ENCODE results near the gene C20orf204. TPM values are rescaled to one million over a fixed set of nuclear protein-coding genes. Genes with fewer than 3 reads are reported as not detected.
A peak's percentile ranks its signal among the peaks of the same experiment; 100 is the strongest.

Gene C20orf204
- total RNA-seq, 1 donor from 2014 or later: 0.55 TPM

- no peak for TF ChIP-seq CTCF (IDR thresholded peaks at IDR 0.05; ENCODE audit: borderline replicate concordance)
- no peak for DNase-seq
- intact Hi-C loops (cut with micrococcal nuclease): no loop called here
- peaks cover 94% of the 10 kb centered on the region for H3K27me3 ChIP-seq (ENCODE audit: low read depth)
- peak overlapping the region; percentile 71 for H3K4me3 ChIP-seq
- H3K9me3 ChIP-seq (replicated peaks): no peaks in the 10 kb centered on the region
- peaks cover 19% of the 10 kb centered on the region for H3K36me3 ChIP-seq
- peak overlapping the region; percentile 95 for H3K27ac ChIP-seq (replicated peaks)
- peaks cover 60% of the 10 kb centered on the region for H3K4me1 ChIP-seq
Observed at GRCh38 chr20:64051033-64051452, 15.1 kb downstream of the C20orf204 start.

GRCh38 chr20:64051561-64052325 is 15.8 kb downstream of the C20orf204 start:
- Histone ChIP-seq H3K36me3 (peaks cover 15% of the 10 kb centered on the region), H3K9me3 (replicated peaks) (no peaks in the 10 kb centered on the region), H3K27me3 (ENCODE audit: low read depth) (peaks cover 94% of the 10 kb centered on the region), H3K27ac (replicated peaks) (peak overlapping the region; percentile 95), H3K4me3 (peak overlapping the region; percentile 71), H3K4me1 (peaks cover 67% of the 10 kb centered on the region)
- peak; percentile 77 for DNase-seq
- TF ChIP-seq CTCF (IDR thresholded peaks at IDR 0.05; ENCODE audit: borderline replicate concordance): no peak
- intact Hi-C loops (cut with micrococcal nuclease): no loop called here

GRCh38 chr20:64052326-64052722 is 16.3 kb downstream of the C20orf204 start:
- DNase-seq: no peak
- Histone ChIP-seq H3K4me3 (peak overlapping the region; percentile 44), H3K27ac (replicated peaks) (peak overlapping the region; percentile 95), H3K36me3 (peaks cover 11% of the 10 kb centered on the region), H3K9me3 (replicated peaks) (no peaks in the 10 kb centered on the region), H3K27me3 (ENCODE audit: low read depth) (peaks cover 94% of the 10 kb centered on the region), H3K4me1 (peaks cover 72% of the 10 kb centered on the region)
- intact Hi-C loops (cut with micrococcal nuclease): no loop called here
- no peak for TF ChIP-seq CTCF (IDR thresholded peaks at IDR 0.05; ENCODE audit: borderline replicate concordance)

- intact Hi-C loops (cut with micrococcal nuclease): no loop called here
- H3K27ac ChIP-seq (replicated peaks): peak overlapping the region; percentile 95
- DNase-seq: no peak
- peaks cover 77% of the 10 kb centered on the region for H3K4me1 ChIP-seq
- TF ChIP-seq CTCF (IDR thresholded peaks at IDR 0.05; ENCODE audit: borderline replicate concordance): no peak
- no peaks in the 10 kb centered on the region for H3K9me3 ChIP-seq (replicated peaks)
- H3K36me3 ChIP-seq: peaks cover 5% of the 10 kb centered on the region
- H3K4me3 ChIP-seq: peak overlapping the region; percentile 44
- peaks cover 88% of the 10 kb centered on the region for H3K27me3 ChIP-seq (ENCODE audit: low read depth)
Observed at GRCh38 chr20:64052987-64053840, 17.2 kb downstream of the C20orf204 start.

- no peaks in the 10 kb centered on the region for H3K9me3 ChIP-seq (replicated peaks)
- peak; percentile 75 for DNase-seq
- TF ChIP-seq CTCF (IDR thresholded peaks at IDR 0.05; ENCODE audit: borderline replicate concordance): no peak
- H3K36me3 ChIP-seq: no peaks in the 10 kb centered on the region
- H3K4me1 ChIP-seq: peaks cover 74% of the 10 kb centered on the region
- H3K27ac ChIP-seq (replicated peaks): peak overlapping the region; percentile 95
- intact Hi-C loops (cut with micrococcal nuclease): no loop called here
- peak overlapping the region; percentile 56 for H3K4me3 ChIP-seq
- peaks cover 80% of the 10 kb centered on the region for H3K27me3 ChIP-seq (ENCODE audit: low read depth)
Observed at GRCh38 chr20:64053841-64054661, 18.1 kb downstream of the C20orf204 start.
